Uterus (tissue), 4 donors: Measurements from ENCODE around the gene PLAGL1. TPM values are rescaled to one million over a fixed set of nuclear protein-coding genes. Genes with fewer than 3 reads are reported as not detected.
A peak's percentile ranks its signal among the peaks of the same experiment; 100 is the strongest.

Source experiments
- DNase-seq, 2 donors: peaks; one replicate each; pipeline ENCODE4 v3.0.0-alpha.2; 2019 to 2020
- H3K27ac ChIP-seq, 2 donors: fragments of 200-600 bp; sonication (generic); 1 replicate in 1 of 2; 2 replicates in 1 of 2; pipeline ENCODE4 v1.5.1; 2016 to 2018
- H3K27me3 ChIP-seq, 2 donors: fragments of 200-600 bp; sonication (generic); one replicate each; pipeline ENCODE4 v1.5.1; 2018 to 2019; ENCODE audit warnings: control low read depth in 1 of 2
- H3K36me3 ChIP-seq, 2 donors: fragments of 200-600 bp; sonication (generic); one replicate each; pipeline ENCODE4 v1.5.1; 2019; ENCODE audit warnings: control low read depth in 1 of 2
- H3K4me1 ChIP-seq, 2 donors: fragments of 200-600 bp; sonication (generic); one replicate each; pipeline ENCODE4 v1.5.1; 2018 to 2019; ENCODE audit warnings: control low read depth in 1 of 2
- H3K4me3 ChIP-seq, 2 donors: fragments of 200-600 bp; sonication (generic); 1 replicate in 1 of 2; 2 replicates in 1 of 2; pipeline ENCODE4 v1.5.1; 2018 to 2019; ENCODE audit warnings: mild to moderate bottlenecking in 1 of 2
- H3K9me3 ChIP-seq, 2 donors: fragments of 200-600 bp; sonication (generic); one replicate each; pipeline ENCODE4 v1.5.1; 2019; ENCODE audit warnings: control low read depth in 1 of 2
- POLR2A ChIP-seq, 2 donors: fragments of 450-650 bp; IDR thresholded peaks; one replicate each; pipeline ENCODE4 v1.6.1; 2016; ENCODE audit warnings: antibody characterized with exemption in 2 of 2, mild to moderate bottlenecking in 1 of 2, moderate library complexity in 1 of 2
- intact Hi-C: fragments of 100-400 bp; cut with DNase I; formaldehyde crosslinking; loops from one replicate; pipeline ENCODE4 v1.15.1; 2023; ENCODE audit warnings: low total_unique reads
- total RNA-seq, 4 donors: library from RNA; depleted of rRNA in 3 of 4; stranded (reverse); fragments of >200 nt in 3 of 4; gene quantifications; one replicate each; pipeline versions ENCODE4 v1.1.0 to v1.2.4, GENCODE V29; 2014 to 2023
- TF ChIP-seq, protein P1 (sequence below), 4 experiments: fragments of 200-600 bp in 2 of 4; fragments of 450-650 bp in 2 of 4; sonication (generic) in 2 of 4; IDR thresholded peaks; one replicate each; pipeline ENCODE4 v1.5.1; 2016 to 2019; ENCODE audit warnings: antibody characterized with exemption in 4 of 4, mild to moderate bottlenecking in 2 of 4, moderate library complexity in 1 of 4
- donor health status: DM: yes; HTN: yes; CAD: no.

PLAGL1 gene
- total RNA-seq, 4 donors from 2014 or later: 8.7 to 76.9 (median 29.3) TPM

GRCh38 chr6:143976806-143977349 lies 31.2 kb downstream of the PLAGL1 start:
- intact Hi-C loops: no loop called here
- Histone ChIP-seq H3K36me3 (no peaks in the 10 kb centered on the region), H3K27me3 (no peaks in the 10 kb centered on the region), H3K4me3 (no peak overlapping the region), H3K4me1 (no peaks in the 10 kb centered on the region), H3K27ac (no peak overlapping the region), H3K9me3 (peaks cover 0 to 3% of the 10 kb centered on the region in 2 donors)
- TF ChIP-seq, protein P1, sequence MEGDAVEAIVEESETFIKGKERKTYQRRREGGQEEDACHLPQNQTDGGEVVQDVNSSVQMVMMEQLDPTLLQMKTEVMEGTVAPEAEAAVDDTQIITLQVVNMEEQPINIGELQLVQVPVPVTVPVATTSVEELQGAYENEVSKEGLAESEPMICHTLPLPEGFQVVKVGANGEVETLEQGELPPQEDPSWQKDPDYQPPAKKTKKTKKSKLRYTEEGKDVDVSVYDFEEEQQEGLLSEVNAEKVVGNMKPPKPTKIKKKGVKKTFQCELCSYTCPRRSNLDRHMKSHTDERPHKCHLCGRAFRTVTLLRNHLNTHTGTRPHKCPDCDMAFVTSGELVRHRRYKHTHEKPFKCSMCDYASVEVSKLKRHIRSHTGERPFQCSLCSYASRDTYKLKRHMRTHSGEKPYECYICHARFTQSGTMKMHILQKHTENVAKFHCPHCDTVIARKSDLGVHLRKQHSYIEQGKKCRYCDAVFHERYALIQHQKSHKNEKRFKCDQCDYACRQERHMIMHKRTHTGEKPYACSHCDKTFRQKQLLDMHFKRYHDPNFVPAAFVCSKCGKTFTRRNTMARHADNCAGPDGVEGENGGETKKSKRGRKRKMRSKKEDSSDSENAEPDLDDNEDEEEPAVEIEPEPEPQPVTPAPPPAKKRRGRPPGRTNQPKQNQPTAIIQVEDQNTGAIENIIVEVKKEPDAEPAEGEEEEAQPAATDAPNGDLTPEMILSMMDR (IDR thresholded peaks at IDR 0.05): no peak
- no peak for TF ChIP-seq POLR2A (IDR thresholded peaks at IDR 0.05)
- no peak for DNase-seq

DNA sequence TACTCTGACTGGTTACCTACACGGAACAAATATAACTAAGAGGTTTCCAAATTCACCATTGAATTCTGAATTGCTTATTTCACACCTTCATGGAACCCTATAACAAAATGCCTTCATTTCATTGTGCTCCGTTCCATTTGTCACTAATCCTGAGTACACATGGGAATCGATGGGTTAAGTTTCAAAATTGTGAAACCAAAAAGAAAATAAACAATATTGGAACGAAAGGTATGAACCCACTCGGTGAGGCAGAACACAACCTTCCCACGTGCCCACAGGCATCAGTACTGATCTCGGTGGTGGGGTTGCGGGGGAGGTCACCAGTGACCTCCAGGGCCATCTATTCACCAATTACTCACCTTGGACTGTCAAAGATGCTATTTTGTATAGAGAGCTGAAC lies 34.0 kb downstream of the PLAGL1 start:
- intact Hi-C loops: no loop called here
- no peak for DNase-seq

DNA sequence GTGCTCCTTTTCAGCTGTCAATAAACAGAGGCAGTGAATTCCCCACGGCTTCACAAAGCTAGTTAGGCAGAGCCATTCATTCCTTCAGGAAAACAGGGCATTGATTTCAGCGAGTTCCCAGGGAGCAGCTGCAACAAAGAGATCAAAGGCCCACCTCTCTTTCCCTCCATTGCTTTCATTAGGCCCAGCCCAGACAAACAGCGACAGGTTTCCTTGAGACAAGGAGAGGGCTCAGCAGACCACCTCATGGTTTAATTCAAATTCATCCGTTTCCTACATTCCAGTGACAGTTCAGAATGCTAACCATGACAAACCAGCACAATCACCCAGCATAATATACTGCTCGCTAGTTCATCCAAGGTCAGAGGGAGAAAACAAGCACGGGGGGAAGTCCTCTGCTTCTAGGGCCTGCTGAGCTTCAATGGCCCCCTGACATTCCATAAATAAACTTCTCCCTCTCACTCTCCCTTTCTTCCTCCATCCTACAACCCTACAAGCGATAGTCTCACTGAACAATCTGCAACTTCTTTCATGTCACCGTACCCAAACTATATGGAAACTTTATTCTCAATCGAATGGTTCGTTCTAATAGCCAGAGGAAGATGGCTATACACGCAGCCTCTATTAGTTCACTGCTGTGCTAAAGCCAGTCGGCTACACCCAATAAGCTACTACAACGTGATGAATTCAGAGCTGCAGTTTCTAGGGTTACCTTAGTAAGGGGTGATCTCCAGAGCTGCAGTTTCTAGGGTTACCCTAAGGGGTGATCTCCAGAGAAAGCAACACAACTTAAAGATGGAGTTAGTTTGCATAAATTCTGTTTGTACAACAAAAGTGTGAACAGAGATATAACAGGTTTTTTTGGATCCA lies 34.7 kb downstream of the PLAGL1 start:
- no peaks in the 10 kb centered on the region for H3K9me3 ChIP-seq
- intact Hi-C loops: no loop called here
- no peak for TF ChIP-seq POLR2A (IDR thresholded peaks at IDR 0.05)
- TF ChIP-seq, protein P1 (IDR thresholded peaks at IDR 0.05): no peak
- no peak overlapping the region for H3K27ac ChIP-seq
- no peak for DNase-seq
- H3K36me3 ChIP-seq: no peaks in the 10 kb centered on the region
- no peaks in the 10 kb centered on the region for H3K4me1 ChIP-seq
- H3K4me3 ChIP-seq: no peak overlapping the region
- H3K27me3 ChIP-seq: no peaks in the 10 kb centered on the region

More for the DNA sequence above, 34.0 kb downstream of the PLAGL1 start:
- H3K27me3 ChIP-seq: no peaks in the 10 kb centered on the region
- no peak for TF ChIP-seq POLR2A (IDR thresholded peaks at IDR 0.05)
- TF ChIP-seq, protein P1 (IDR thresholded peaks at IDR 0.05): no peak
- H3K4me3 ChIP-seq: no peak overlapping the region
- H3K9me3 ChIP-seq: no peaks in the 10 kb centered on the region
- H3K36me3 ChIP-seq: no peaks in the 10 kb centered on the region
- no peak overlapping the region for H3K27ac ChIP-seq
- H3K4me1 ChIP-seq: no peaks in the 10 kb centered on the region

DNA sequence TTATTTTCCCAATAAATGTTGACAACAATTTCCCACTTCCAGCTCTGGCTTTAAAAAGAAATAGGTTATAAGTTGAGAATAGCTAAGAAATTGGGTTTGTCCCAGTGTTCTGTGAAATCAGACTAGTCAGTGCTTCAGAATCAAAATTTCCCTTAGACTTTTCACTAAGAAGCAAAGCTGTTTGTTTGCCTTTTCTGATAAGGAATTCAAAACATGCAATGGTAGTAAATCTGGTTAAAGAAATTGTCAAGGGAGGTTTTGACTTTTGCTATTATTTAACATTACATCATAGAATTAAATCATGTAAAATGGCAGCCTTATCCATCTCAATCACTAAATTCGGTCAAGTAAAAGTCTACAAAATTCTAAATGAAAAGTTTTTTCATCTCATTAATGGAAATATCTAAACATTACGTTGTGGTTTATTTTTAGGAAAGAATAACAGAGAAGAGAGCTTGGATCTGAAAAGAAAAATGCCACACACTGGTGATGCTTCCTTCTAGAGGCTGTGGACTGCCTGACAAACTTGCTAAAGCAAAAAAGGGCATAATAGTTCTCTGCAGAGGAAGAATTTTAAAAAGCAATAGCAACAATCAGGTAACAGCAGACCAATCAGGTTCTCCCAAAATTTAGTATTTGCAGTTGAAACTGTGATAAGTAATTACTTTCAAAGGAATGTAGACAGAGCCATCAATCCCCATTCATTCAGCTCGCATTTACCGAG lies 36.4 kb downstream of the PLAGL1 start:
- Histone ChIP-seq H3K4me1 (no peaks in the 10 kb centered on the region), H3K9me3 (no peaks in the 10 kb centered on the region), H3K27ac (peak overlapping the region; percentile 43 to 58), H3K36me3 (no peaks in the 10 kb centered on the region), H3K4me3 (no peak overlapping the region), H3K27me3 (no peaks in the 10 kb centered on the region)
- TF ChIP-seq, protein P1 (IDR thresholded peaks at IDR 0.05): no peak
- no peak for TF ChIP-seq POLR2A (IDR thresholded peaks at IDR 0.05)
- intact Hi-C loops: no loop called here
- no peak for DNase-seq
